ENCODE results near the gene SCARB1.

SCARB1 gene

GRCh38 chr12:124866883-124867400 lies 3.3 kb upstream of the SCARB1 start:
- no peak overlapping the region for H3K4me3 ChIP-seq (ENCODE audit: low read depth, low read length)
- TF ChIP-seq CTCF (IDR thresholded peaks at IDR 0.05; ENCODE audit: low read depth, low read length) = no peak
- no peak for DNase-seq (ENCODE audit: low read depth, low spot score)
- in situ Hi-C loops (cut with HindIII; ENCODE audit: low sequenced_read_pairs) = no loop called here

- H3K4me3 ChIP-seq (ENCODE audit: low read depth, low read length) = no peak overlapping the region
- in situ Hi-C loops (cut with HindIII; ENCODE audit: low sequenced_read_pairs) = no loop called here
- TF ChIP-seq CTCF (IDR thresholded peaks at IDR 0.05; ENCODE audit: low read depth, low read length) = no peak
- no peak for DNase-seq (ENCODE audit: low read depth, low spot score)
Measured at GRCh38 chr12:124866195-124866882, 2.7 kb upstream of the SCARB1 start.

DNA sequence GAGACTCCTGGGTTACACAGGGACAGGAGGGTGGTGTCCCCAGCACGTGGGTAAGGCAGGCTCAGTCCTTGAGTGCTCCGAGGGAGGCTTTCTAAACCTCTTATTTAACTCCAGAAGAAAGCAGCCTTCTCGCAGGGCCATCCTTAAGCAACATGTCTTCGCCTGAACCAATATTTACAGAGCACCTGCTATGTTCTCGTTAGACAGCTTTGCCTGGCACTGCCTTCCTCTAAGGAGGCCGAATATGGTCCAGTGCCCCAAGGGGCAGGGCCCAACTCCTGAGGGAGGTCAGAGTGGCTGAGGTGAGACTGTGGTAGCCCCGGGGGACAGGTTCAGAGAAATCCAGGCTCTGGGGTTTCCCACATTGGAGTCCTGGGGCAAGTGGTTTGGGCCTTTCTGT lies 2.1 kb upstream of the SCARB1 start:
- no peak for DNase-seq (ENCODE audit: low read depth, low spot score)
- no peak for TF ChIP-seq CTCF (IDR thresholded peaks at IDR 0.05; ENCODE audit: low read depth, low read length)
- no peak overlapping the region for H3K4me3 ChIP-seq (ENCODE audit: low read depth, low read length)
- in situ Hi-C loops (cut with HindIII; ENCODE audit: low sequenced_read_pairs) = no loop called here

DNA sequence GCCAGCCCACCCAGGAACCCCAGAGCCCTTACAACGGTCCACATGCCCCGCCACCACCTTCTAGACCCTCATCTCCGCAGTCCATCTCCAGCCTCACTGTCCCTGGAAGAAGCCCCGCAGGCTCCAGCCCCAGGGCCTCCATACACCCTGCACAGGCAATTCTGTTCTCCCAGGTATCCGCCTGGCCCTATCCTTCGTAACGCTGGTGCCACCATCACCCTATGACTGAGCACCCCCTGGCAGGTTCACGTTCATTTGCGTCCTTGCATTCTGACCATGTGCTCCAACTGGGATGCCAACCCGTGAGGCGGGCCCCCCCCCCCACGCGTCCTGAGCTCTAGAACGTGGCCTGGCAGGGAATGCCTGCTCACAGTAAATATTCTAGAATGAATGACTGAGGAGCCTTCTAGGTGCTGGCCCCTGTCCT lies 675 bp upstream of the SCARB1 start:
- TF ChIP-seq CTCF (IDR thresholded peaks at IDR 0.05; ENCODE audit: low read depth, low read length) = no peak
- H3K4me3 ChIP-seq (ENCODE audit: low read depth, low read length) = no peak overlapping the region
- in situ Hi-C loops (cut with HindIII; ENCODE audit: low sequenced_read_pairs) = no loop called here
- no peak for DNase-seq (ENCODE audit: low read depth, low spot score)

GRCh38 chr12:124862768-124863415 lies 772 bp downstream of the SCARB1 start:
- peak overlapping the region; percentile 55 for H3K4me3 ChIP-seq (ENCODE audit: low read depth, low read length)
- TF ChIP-seq CTCF (IDR thresholded peaks at IDR 0.05; ENCODE audit: low read depth, low read length) = no peak
- in situ Hi-C loops (cut with HindIII; ENCODE audit: low sequenced_read_pairs) = no loop called here
- DNase-seq (ENCODE audit: low read depth, low spot score) = no peak

DNA sequence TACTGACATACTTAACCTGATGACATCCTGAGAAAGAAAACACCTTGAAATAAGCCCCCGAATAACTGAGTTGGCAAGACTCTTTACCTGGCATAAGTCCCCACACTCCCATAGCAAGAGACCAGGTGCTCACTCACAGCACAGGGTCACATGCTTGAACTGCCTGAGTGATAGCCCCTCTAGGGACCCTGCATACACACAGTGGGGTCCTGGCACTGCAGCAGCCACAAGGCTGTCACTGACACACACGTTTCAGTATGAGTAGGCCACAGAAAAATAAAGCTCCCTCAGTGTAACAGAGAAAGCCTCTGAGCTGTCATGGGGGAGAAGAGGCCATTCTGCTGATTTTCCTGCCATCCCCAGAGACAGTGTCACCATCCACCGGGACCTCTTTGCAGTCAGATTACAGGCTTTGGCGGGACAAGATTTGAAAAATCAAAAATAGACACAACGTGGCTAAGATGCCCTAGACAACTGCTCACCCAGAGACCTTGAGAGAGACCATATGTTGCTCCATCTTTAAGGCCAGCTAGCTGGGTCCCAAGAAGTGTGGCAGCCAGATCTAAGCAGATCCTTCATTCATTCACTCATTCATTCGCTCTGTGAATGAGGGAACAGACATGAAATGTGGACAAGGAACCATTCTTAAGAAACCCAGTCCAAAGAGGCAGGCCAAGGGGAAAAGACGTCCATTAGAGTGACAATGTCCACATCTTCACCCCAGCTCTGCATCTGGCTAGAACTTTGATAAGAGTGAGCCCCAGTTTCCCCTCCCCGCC lies 1.6 kb downstream of the SCARB1 start:
- peak overlapping the region; percentile 55 for H3K4me3 ChIP-seq (ENCODE audit: low read depth, low read length)
- in situ Hi-C loops (cut with HindIII; ENCODE audit: low sequenced_read_pairs) = no loop called here
- no peak for DNase-seq (ENCODE audit: low read depth, low spot score)
- TF ChIP-seq CTCF (IDR thresholded peaks at IDR 0.05; ENCODE audit: low read depth, low read length) = no peak

All from astrocyte of the spinal cord (primary cell).